ENCODE data around the gene RNU1-2. TPM values are rescaled to one million over a fixed set of nuclear protein-coding genes. Genes with fewer than 3 reads are reported as not detected.
"Not testable (repeated sequence)": the region's sequence is repeated elsewhere in the genome, so short reads cannot be mapped to it uniquely, and the experiment has no call there.

The RNU1-2 gene
- polyA plus RNA-seq, 10 donors, result 1.2 TPM; not detected in 9

- DNase-seq, result no peak
Observed at GRCh38 chr1:16907870-16908758, 12.3 kb downstream of the RNU1-2 start.

- DNase-seq, result not testable (repeated sequence)
Observed at GRCh38 chr1:16911851-16912721, 16.3 kb downstream of the RNU1-2 start.

- not testable (repeated sequence) for DNase-seq
Observed at GRCh38 chr1:16912742-16913141, 17.0 kb downstream of the RNU1-2 start.

DNA sequence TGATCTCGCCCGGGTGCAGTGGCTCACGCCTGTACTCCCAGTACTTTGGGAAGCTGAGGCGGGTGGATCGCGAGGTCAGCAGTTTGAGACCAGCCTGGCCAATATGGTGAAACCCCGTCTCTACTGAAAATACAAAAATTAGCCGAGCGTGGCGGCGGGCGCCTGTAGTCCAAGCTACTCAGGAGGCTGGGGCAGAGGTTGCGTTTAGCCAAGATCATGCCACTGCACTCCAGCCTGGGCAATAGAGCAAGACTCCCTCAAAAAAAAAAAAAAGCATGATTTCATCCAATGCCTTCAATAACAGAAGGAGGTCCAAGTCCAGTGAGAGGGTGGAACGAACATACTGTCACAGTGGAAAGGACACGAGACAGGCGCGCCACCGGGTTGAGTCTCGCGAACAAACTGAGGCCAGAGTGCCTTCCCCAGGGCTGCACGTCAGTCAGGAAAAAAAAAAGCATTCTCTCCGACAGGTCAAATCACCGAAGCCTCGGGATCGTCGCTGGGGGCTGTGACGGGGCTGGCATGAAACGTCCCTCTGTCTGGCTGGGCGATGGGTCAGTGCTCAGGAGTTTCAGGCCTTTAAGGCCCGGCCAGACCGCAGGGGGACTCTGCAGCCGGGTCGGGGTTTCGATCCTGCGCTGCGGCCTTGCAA, 17.5 kb downstream of the RNU1-2 start:
- no peak for DNase-seq

DNA sequence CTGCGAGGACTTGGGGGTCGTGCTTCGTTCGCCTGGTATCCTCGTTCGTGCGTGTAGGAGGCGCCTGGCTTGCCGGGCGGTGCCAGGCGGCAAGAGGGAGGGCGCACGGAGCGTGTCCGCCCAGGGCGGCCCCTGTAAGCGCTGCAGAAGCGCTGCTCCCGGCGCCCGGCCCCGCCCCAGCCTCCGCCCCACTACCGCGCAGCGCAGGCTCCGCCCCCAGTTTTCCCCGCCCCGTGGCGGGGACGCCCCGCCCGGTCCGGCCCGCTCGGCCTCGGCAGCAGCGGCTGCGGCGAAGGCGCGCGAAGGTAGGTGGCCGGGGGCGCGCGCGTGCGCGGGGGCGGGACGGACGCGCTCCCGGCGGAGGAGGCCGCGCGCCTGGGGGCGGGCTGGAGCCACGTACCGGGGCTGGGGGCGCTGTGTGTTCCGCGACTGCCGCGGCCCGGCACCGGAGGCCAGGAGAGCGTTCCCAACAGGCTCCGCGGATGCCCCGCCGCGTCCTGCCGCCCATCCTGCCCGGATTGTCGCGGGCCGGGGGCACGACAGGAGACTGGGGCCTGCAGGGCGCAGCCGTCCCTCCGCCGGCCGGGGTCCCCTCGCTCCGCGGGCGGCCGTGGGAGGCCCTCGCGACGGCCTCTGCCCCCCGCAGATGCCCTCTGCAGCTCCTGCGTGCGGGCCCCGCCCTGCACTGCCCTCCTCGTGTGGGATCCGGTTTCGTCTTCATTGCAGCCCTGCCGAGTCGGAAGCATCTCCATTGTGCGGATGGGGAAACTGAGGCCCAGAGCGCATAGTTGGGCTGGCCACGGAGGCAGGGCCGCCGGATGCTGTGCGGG, 18.3 kb downstream of the RNU1-2 start:
- DNase-seq, result peak; percentile 97 to 99 (median 97)

- DNase-seq, result peak in 1 of 3 donors; percentile 67
Observed at GRCh38 chr1:16914928-16915626, 19.3 kb downstream of the RNU1-2 start.

- DNase-seq, result peak in 1 of 3 donors; percentile 67
Observed at GRCh38 chr1:16915627-16915973, 19.8 kb downstream of the RNU1-2 start.

- DNase-seq, result not testable (repeated sequence)
Observed at GRCh38 chr1:16916036-16916880, 20.5 kb downstream of the RNU1-2 start.

- DNase-seq, result no peak
Observed at GRCh38 chr1:16918371-16918770, 22.6 kb downstream of the RNU1-2 start.

- not testable (repeated sequence) for DNase-seq
Observed at GRCh38 chr1:16918936-16919665, 23.3 kb downstream of the RNU1-2 start.

GRCh38 chr1:16920951-16921350, 25.2 kb downstream of the RNU1-2 start:
- no peak for DNase-seq

DNA sequence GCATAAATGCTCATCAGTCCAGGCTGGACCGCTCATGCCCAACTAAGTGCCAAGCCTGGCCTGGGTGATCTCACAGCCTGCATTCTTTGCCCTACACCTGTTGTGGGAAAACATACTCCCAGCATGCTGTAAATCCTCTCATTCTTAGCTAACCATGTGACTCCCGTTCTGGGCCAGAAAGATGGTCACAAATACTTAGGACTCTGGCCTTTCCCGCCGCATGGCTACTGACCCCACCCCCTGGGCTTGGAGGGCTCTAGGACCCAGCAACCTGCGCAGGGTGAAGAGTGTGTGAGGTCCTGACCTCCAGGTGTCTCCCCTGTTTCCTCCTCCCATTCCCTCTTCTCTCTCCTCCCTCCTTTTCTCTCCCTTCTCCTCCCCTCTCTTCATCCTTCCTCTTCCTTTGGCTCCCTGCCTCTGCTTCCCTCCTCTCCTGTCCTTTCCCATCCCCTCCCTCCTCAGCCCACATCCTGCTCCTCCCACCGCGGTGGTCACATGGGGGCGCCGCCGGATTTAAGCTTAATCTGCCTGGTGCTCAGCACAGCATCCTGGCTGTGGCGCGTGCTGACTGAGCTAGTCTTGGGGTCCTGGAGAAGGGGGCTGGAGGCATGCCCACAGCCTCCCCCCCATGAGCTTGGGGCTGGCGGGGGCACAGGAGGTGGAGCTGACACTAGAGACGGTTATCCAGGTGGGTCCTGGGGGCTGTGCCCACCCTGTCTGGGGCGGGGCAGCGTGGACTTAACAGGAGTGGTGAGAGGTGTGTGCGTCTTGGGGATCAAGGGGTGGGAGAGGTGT, 25.8 kb downstream of the RNU1-2 start, which contains the start of gene CROCC:
CROCC (plus strand) TSS at position 541 of the 795 bp plus-strand sequence; CDS start at position 629, 88 bp downstream.
- peak in 1 of 3 donors; percentile 82 for DNase-seq

DNA sequence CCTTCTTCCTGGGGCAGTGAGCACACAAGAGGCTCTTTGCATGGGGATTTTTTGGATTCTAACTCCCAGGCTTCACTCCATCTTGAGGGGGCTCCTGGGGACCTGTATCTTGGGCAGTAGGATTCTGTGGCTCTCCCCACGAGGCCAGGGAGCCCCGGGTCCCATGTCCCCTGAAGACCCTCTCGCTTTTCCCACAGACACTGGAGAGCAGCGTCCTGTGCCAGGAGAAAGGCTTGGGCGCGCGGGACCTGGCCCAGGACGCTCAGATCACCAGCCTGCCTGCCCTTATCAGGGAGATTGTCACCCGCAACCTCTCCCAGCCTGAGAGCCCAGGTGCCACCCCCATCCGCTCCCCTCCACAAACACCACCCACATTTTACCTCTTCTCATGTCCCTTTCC, 26.7 kb downstream of the RNU1-2 start:
- DNase-seq, result no peak

DNA sequence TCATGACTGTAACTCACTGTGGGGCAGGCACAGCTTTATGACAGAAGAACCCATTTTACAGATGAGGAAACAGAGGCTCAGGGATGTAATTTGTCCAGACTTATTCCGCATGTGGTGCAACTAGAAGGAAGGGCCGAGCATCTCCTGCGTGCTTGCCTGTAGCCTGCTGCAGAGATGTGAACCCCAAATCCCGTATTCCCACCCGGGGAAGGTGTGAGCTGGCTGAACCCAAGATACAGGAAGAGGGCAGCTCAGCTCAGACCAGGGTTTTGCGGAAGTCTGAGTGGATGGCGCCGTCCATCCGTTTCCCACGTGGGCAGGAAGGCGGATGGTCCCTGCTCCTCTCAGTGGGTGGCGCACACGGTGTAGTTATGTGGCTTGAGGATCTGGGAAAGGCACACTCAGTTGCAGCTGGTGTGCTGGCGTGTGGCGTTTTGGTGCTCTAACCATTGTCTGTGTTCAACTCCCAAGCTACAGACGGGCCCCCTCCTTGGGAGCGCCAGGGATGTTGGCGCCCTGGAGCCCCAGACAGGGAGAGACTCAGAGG, 27.2 kb downstream of the RNU1-2 start:
- DNase-seq, result no peak

- DNase-seq, result no peak
Observed at GRCh38 chr1:16924216-16924918, 28.6 kb downstream of the RNU1-2 start.

- DNase-seq, result no peak
Observed at GRCh38 chr1:16924919-16925477, 29.2 kb downstream of the RNU1-2 start.
